ENCODE data around the gene SLC4A1.
A peak's percentile ranks its signal among the peaks of the same experiment; 100 is the strongest.

- no peak for TF ChIP-seq REST (IDR thresholded peaks at IDR 0.05; ENCODE audit: low read depth, low read length)
- no peak for TF ChIP-seq NFIC (IDR thresholded peaks at IDR 0.05; ENCODE audit: borderline replicate concordance)
- TF ChIP-seq CTCF (IDR thresholded peaks at IDR 0.05): no peak
- TF ChIP-seq GABPA (IDR thresholded peaks at IDR 0.05; ENCODE audit: low read depth): no peak
- 0 out of 4 replicates have a peak, but pooled peaks of 1 of the 2 experiments have one; percentile 6 for TF ChIP-seq EP300 (IDR thresholded peaks at IDR 0.05; ENCODE audit: borderline replicate concordance in 1 of 2, low read depth in 1 of 2, low read length in 1 of 2)
- peak; percentile 19; the same call in 1 of the 2 replicates for TF ChIP-seq POLR2AphosphoS5 (IDR thresholded peaks at IDR 0.05; ENCODE audit: low read depth, low read length)
- no peak for TF ChIP-seq USF1 (IDR thresholded peaks at IDR 0.05; ENCODE audit: borderline replicate concordance, low read depth)
- TF ChIP-seq RAD21 (IDR thresholded peaks at IDR 0.05; ENCODE audit: low read length): no peak
- no peak for TF ChIP-seq RFX5 (IDR thresholded peaks at IDR 0.05; ENCODE audit: low read length)
- no peak for TF ChIP-seq SMC3 (IDR thresholded peaks at IDR 0.05; ENCODE audit: low read depth, low read length)
- no peak; the same call in 1 of the 2 replicates for TF ChIP-seq TAF1 (IDR thresholded peaks at IDR 0.05; ENCODE audit: borderline replicate concordance, low read depth, low read length)
Observed at GRCh38 chr17:44219616-44220212, 48.2 kb downstream of the SLC4A1 start, which contains the start of gene UBTF.
